Vagina (tissue), 2 donors: ENCODE data around the gene PHAF1. TPM values are rescaled to one million over a fixed set of nuclear protein-coding genes. Genes with fewer than 3 reads are reported as not detected.

ENCODE experiments used
- DNase-seq, 2 donors: peaks; one replicate each; pipeline ENCODE4 v3.0.0-alpha.2; 2017; ENCODE audit errors: extremely low spot score in 2 of 2
- H3K27ac ChIP-seq: fragments of 200-600 bp; sonication (generic); one replicate; pipeline ENCODE4 v1.5.1; 2019
- H3K27me3 ChIP-seq: fragments of 200-600 bp; sonication (generic); one replicate; pipeline ENCODE4 v1.5.1; 2019
- H3K36me3 ChIP-seq, 2 donors: fragments of 200-600 bp; sonication (generic); one replicate each; pipeline ENCODE4 v1.5.1; 2017 to 2019
- H3K4me1 ChIP-seq: fragments of 200-600 bp; sonication (generic); one replicate; pipeline ENCODE4 v1.5.1; 2019
- H3K4me3 ChIP-seq, 2 donors: fragments of 200-600 bp; sonication (generic); 1 replicate in 1 of 2; 2 replicates in 1 of 2; pipeline ENCODE4 v1.5.1; 2016 to 2019
- H3K9me3 ChIP-seq: fragments of 200-600 bp; sonication (generic); one replicate; pipeline ENCODE4 v1.5.1; 2019
- POLR2A ChIP-seq, 2 donors: fragments of 450-650 bp; IDR thresholded peaks; one replicate each; pipeline ENCODE4 v1.6.1; 2017; ENCODE audit warnings: antibody characterized with exemption in 2 of 2, mild to moderate bottlenecking in 2 of 2, moderate library complexity in 2 of 2
- POLR2AphosphoS5 ChIP-seq, 2 donors: sonication (generic); formaldehyde crosslinking; IDR thresholded peaks; one replicate each; pipeline ENCODE4 v1.9.0; 2017; ENCODE audit warnings: antibody characterized with exemption in 2 of 2, mild to moderate bottlenecking in 2 of 2, low read depth in 1 of 2; ENCODE audit not compliant: insufficient read depth in 1 of 2
- intact Hi-C: fragments of 100-400 bp; cut with DNase I; formaldehyde crosslinking; loops from one replicate; pipeline ENCODE4 v1.15.1; 2023
- total RNA-seq: library from RNA; depleted of rRNA; stranded (reverse); fragments of >200 nt; gene quantifications from one replicate; pipeline ENCODE4 v1.2.3, GENCODE V29; 2016
- TF ChIP-seq, protein P1 (sequence below), 3 experiments: fragments of 450-650 bp in 2 of 3; fragments of 200-600 bp in 1 of 3; sonication (generic) in 1 of 3; IDR thresholded peaks; one replicate each; pipeline ENCODE4 v1.5.1; 2017 to 2019; ENCODE audit warnings: antibody characterized with exemption in 3 of 3, mild to moderate bottlenecking in 2 of 3, moderate library complexity in 2 of 3

The PHAF1 gene
- total RNA-seq, 1 donor from 2014 or later = 23.3 TPM

GRCh38 chr16:67187175-67187890 is 77.6 kb downstream of the PHAF1 start:
- intact Hi-C loops = loop anchor here (5.0 kb wide), 1 partner anchor 35 kb away; the partner anchor contains the start of gene B3GNT9
- Histone ChIP-seq H3K27me3 (no peaks in the 10 kb centered on the region), H3K4me3 (no peak overlapping the region), H3K36me3 (no peaks in the 10 kb centered on the region), H3K27ac (no peak overlapping the region), H3K4me1 (peaks cover 31% of the 10 kb centered on the region), H3K9me3 (no peaks in the 10 kb centered on the region)
- TF ChIP-seq POLR2AphosphoS5 (IDR thresholded peaks at IDR 0.05; ENCODE audit: insufficient read depth in 1 of 2, low read depth in 1 of 2) (no peak), POLR2A (IDR thresholded peaks at IDR 0.05) (no peak)
- TF ChIP-seq, protein P1, sequence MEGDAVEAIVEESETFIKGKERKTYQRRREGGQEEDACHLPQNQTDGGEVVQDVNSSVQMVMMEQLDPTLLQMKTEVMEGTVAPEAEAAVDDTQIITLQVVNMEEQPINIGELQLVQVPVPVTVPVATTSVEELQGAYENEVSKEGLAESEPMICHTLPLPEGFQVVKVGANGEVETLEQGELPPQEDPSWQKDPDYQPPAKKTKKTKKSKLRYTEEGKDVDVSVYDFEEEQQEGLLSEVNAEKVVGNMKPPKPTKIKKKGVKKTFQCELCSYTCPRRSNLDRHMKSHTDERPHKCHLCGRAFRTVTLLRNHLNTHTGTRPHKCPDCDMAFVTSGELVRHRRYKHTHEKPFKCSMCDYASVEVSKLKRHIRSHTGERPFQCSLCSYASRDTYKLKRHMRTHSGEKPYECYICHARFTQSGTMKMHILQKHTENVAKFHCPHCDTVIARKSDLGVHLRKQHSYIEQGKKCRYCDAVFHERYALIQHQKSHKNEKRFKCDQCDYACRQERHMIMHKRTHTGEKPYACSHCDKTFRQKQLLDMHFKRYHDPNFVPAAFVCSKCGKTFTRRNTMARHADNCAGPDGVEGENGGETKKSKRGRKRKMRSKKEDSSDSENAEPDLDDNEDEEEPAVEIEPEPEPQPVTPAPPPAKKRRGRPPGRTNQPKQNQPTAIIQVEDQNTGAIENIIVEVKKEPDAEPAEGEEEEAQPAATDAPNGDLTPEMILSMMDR (IDR thresholded peaks at IDR 0.05) = no peak
- DNase-seq = no peak

DNA sequence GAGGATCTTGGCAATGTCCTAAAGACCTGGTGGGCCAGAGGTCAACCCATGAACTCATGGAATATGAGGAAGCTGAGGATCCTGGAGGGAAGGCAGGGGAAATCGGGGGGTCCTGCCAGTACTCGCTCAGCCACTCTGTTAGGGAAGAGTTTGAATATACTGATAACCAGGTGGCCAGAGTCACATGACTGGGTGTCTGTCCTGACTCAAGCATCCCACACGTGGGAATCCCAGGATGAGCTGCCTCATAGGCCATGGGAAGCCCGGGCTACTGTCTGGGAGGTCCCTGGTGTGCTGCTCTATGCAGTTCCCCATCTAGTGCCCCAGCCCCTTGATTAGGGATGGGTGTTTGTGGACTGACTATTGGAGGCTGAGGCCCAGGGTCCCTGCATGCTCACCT is 78.6 kb downstream of the PHAF1 start:
- intact Hi-C loops = loop anchor here (5.0 kb wide), 1 partner anchor 36 kb away; the partner anchor contains the start of gene B3GNT9
- H3K36me3 ChIP-seq = no peaks in the 10 kb centered on the region
- TF ChIP-seq, protein P1 (IDR thresholded peaks at IDR 0.05) = no peak
- TF ChIP-seq POLR2A (IDR thresholded peaks at IDR 0.05) (no peak), POLR2AphosphoS5 (IDR thresholded peaks at IDR 0.05; ENCODE audit: insufficient read depth in 1 of 2, low read depth in 1 of 2) (no peak)
- H3K4me1 ChIP-seq = peaks cover 33% of the 10 kb centered on the region
- no peaks in the 10 kb centered on the region for H3K9me3 ChIP-seq
- no peak overlapping the region for H3K27ac ChIP-seq
- no peaks in the 10 kb centered on the region for H3K27me3 ChIP-seq
- no peak overlapping the region for H3K4me3 ChIP-seq
- DNase-seq = no peak

DNA sequence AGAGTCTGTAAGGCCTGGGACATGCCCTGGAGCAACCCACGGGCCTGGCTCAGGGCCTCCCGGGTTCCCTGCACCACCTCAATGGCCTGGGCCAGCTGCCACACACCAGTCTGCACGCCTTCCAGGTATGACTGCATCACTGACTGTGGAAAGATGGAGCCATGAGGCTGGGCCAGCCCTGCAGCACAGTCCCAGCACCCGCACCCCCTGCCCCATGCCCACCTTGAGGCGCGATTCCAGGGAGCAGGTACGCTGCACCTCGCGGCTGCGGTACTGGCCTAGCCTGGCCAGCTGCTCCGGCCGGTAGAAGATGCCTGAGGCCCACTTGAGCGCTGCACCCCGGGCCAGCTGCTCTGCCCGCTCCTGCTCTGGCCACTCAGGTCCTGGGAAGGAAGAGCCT is 79.1 kb downstream of the PHAF1 start:
- Histone ChIP-seq H3K27ac (no peak overlapping the region), H3K4me1 (peaks cover 38% of the 10 kb centered on the region), H3K27me3 (no peaks in the 10 kb centered on the region), H3K9me3 (no peaks in the 10 kb centered on the region), H3K4me3 (no peak overlapping the region), H3K36me3 (no peaks in the 10 kb centered on the region)
- intact Hi-C loops = loop anchor here (5.0 kb wide), 1 partner anchor 36 kb away; the partner anchor contains the start of gene B3GNT9
- DNase-seq = no peak
- TF ChIP-seq POLR2AphosphoS5 (IDR thresholded peaks at IDR 0.05; ENCODE audit: insufficient read depth in 1 of 2, low read depth in 1 of 2) = no peak
- TF ChIP-seq, protein P1 (IDR thresholded peaks at IDR 0.05) = no peak
- TF ChIP-seq POLR2A (IDR thresholded peaks at IDR 0.05) = no peak

GRCh38 chr16:67190041-67190440 is 80.3 kb downstream of the PHAF1 start, which contains the start of gene EXOC3L1:
Gene EXOC3L1 (minus strand): TSS chr16:67190136. CDS start chr16:67189676, 460 bp downstream.
- Histone ChIP-seq H3K9me3 (no peaks in the 10 kb centered on the region), H3K27ac (no peak within 1 kb of the TSS), H3K27me3 (no peaks in the 10 kb centered on the region), H3K4me1 (peaks cover 37% of the 10 kb centered on the region), H3K36me3 (peaks cover 2 to 10% of the 10 kb centered on the region in 2 donors), H3K4me3 (no peak within 1 kb of the TSS)
- TF ChIP-seq POLR2A (IDR thresholded peaks at IDR 0.05) (no peak), POLR2AphosphoS5 (IDR thresholded peaks at IDR 0.05; ENCODE audit: insufficient read depth in 1 of 2, low read depth in 1 of 2) (no peak)
- TF ChIP-seq, protein P1 (IDR thresholded peaks at IDR 0.05) = no peak
- intact Hi-C loops = loop anchor here (5.0 kb wide), 1 partner anchor 173 kb away; no protein-coding TSS in a partner anchor
- no peak for DNase-seq
